Activated T-helper 17 cell treated with anti-CD3 and anti-CD28 coated beads, Interleukin-2, amount 50 U/mL, for 72 hours (primary cell): ENCODE data around the gene RIOK2. TPM values are rescaled to one million over a fixed set of nuclear protein-coding genes. Genes with fewer than 3 reads are reported as not detected.
"Not testable (repeated sequence)": the region's sequence is repeated elsewhere in the genome, so short reads cannot be mapped to it uniquely, and the experiment has no call there.

Experiments
- ATAC-seq: fragments of 150-1000 bp; cut with Tn5 transposase; replicated peaks from 2 replicates; pipeline ENCODE4 v1.10.0; 2021; ENCODE audit warnings: mild to moderate bottlenecking, moderate library complexity
- H3K27ac Mint-ChIP-seq: one replicate; pipeline ENCODE4 v1.8.0; 2022; ENCODE audit warnings: mixed read lengths
- H3K27me3 Mint-ChIP-seq: one replicate; pipeline ENCODE4 v1.8.0; 2022; ENCODE audit warnings: mixed read lengths
- H3K36me3 Mint-ChIP-seq: one replicate; pipeline ENCODE4 v1.8.0; 2022; ENCODE audit warnings: low read depth, mild to moderate bottlenecking, mixed read lengths
- H3K4me1 Mint-ChIP-seq: one replicate; pipeline ENCODE4 v1.8.0; 2022; ENCODE audit warnings: mixed read lengths
- H3K4me3 Mint-ChIP-seq: one replicate; pipeline ENCODE4 v1.8.0; 2022; ENCODE audit warnings: mild to moderate bottlenecking, mixed read lengths
- H3K9me3 Mint-ChIP-seq: one replicate; pipeline ENCODE4 v1.8.0; 2022; ENCODE audit warnings: mixed read lengths
- total RNA-seq, 2 donors: library from RNA; stranded (reverse); gene quantifications; one replicate each; pipeline ENCODE4 v1.2.3, GENCODE V29; 2022

RIOK2 gene
- total RNA-seq, 2 donors from 2014 or later = 23.2 to 26.5 TPM

DNA sequence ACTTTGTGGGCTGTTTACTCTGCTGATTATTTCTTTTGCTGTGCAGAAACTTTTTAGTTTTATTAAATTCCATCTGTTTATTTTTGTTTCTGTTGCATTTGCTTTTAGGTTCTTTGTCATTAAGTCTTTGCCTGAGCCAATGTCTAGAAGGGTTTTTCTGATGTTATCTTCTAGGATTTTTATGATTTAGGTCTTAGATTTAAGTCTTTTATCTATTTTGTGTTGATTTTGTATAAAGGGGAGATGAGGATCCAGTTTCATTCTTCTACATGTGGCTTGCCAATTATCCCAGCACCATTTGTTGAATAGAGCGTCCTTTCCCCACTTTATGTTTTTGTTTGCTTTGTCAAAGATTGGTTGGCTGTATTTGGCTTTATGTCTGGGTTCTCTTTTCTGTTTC is 6.5 kb upstream of the RIOK2 start:
- not testable (repeated sequence) for ATAC-seq, H3K4me3 Mint-ChIP-seq, H3K4me1 Mint-ChIP-seq, H3K27ac Mint-ChIP-seq, H3K27me3 Mint-ChIP-seq, H3K36me3 Mint-ChIP-seq
- H3K9me3 Mint-ChIP-seq = peaks cover 13% of the 10 kb centered on the region

DNA sequence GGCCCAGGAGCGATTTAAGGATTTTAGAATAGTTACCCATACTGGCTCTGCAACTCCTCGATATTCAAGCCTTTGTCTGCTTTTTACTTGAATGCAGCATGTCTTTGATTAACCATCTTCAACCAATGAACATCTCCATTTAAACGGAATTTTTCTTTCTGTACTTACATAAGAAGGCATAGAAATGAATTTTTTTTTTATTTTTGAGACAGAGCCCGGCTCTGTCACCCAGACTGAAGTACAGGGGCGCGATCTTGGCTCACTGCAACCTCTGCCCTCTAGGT is 825 bp upstream of the RIOK2 start:
- no peaks in the 10 kb centered on the region for H3K27me3 Mint-ChIP-seq
- no peak for ATAC-seq
- H3K4me1 Mint-ChIP-seq = peaks cover 24% of the 10 kb centered on the region
- peak overlapping the region; percentile 99 for H3K27ac Mint-ChIP-seq
- peaks cover 3% of the 10 kb centered on the region for H3K9me3 Mint-ChIP-seq
- peaks cover 40% of the 10 kb centered on the region for H3K36me3 Mint-ChIP-seq
- peak overlapping the region; percentile 89 for H3K4me3 Mint-ChIP-seq

- Mint-ChIP-seq H3K27ac (peak overlapping the region; percentile 99), H3K4me3 (peak overlapping the region; percentile 89), H3K27me3 (no peaks in the 10 kb centered on the region), H3K36me3 (peaks cover 52% of the 10 kb centered on the region), H3K9me3 (peaks cover 3% of the 10 kb centered on the region), H3K4me1 (peaks cover 29% of the 10 kb centered on the region)
- ATAC-seq = peak; percentile 28
These were observed 412 bp downstream of the RIOK2 start for GRCh38 chr5:97182571-97183099.

DNA sequence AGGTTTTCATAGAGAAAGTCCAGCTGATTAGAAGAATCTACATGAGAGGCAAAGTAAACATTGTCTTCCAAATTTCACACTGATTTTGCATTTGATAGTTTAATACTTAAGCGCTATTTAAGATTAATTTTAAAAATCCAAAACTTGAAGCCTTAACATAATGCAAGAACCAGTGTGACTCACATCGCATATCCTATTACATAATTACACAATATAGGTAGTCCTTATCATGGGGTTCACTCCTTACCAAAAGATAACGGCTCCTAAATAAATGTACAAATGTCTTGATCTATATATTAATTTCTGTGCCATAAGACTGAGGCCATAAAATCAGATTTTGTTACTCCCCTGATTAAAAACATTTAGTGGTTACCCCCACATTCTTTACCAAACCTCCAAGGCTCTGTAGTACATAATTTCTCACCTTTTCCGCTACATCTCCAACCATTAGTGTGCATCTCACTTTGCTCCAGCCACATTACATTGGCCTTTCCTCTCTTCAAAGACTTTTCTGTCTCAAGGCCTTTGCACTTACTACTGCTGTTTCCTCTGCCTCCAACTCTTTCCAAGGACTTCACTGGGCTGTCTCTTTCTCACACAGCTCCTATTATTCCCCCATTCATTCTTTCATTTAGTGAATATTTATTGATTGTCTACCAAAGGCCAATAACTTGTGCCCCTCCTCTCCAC is 1.0 kb downstream of the RIOK2 start:
- ATAC-seq = no peak
- Mint-ChIP-seq H3K9me3 (peaks cover 3% of the 10 kb centered on the region), H3K4me3 (peak overlapping the region; percentile 89), H3K27me3 (no peaks in the 10 kb centered on the region), H3K36me3 (peaks cover 58% of the 10 kb centered on the region), H3K27ac (peak overlapping the region; percentile 99), H3K4me1 (peaks cover 29% of the 10 kb centered on the region)

DNA sequence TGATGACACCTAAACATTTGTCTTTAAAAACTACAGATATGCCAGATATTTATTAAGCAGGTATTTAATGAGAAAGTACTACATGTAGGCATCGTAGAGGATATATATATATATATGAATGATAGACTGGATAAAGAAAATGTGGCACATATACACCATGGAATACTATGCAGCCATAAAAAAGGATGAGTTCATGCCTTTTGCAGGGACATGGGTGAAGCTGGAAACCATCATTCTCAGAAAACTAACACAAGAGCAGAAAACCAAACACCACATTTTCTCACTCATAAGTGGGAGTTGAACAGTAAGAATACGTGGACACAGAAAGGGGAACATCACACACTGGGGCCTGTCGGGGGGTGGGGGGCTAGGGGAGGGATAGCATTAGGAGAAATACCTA is 3.6 kb downstream of the RIOK2 start:
- not testable (repeated sequence) for H3K27me3 Mint-ChIP-seq, H3K9me3 Mint-ChIP-seq, H3K4me3 Mint-ChIP-seq, H3K27ac Mint-ChIP-seq, ATAC-seq
- H3K36me3 Mint-ChIP-seq = peaks cover 83% of the 10 kb centered on the region
- H3K4me1 Mint-ChIP-seq = peaks cover 26% of the 10 kb centered on the region

- Mint-ChIP-seq H3K9me3 (no peaks in the 10 kb centered on the region), H3K4me1 (peaks cover 25% of the 10 kb centered on the region), H3K27ac (peak overlapping the region; percentile 72), H3K4me3 (peak overlapping the region; percentile 7), H3K27me3 (no peaks in the 10 kb centered on the region), H3K36me3 (peaks cover 99% of the 10 kb centered on the region)
- peak; percentile 75 for ATAC-seq
These were observed 10.8 kb downstream of the RIOK2 start for GRCh38 chr5:97172227-97172626.

- ATAC-seq = peak; percentile 6
- Mint-ChIP-seq H3K27me3 (no peaks in the 10 kb centered on the region), H3K4me3 (peak overlapping the region; percentile 7), H3K36me3 (peaks cover 99% of the 10 kb centered on the region), H3K27ac (peak overlapping the region; percentile 72), H3K4me1 (peaks cover 25% of the 10 kb centered on the region), H3K9me3 (no peaks in the 10 kb centered on the region)
These were observed 11.3 kb downstream of the RIOK2 start for GRCh38 chr5:97171703-97172102.

DNA sequence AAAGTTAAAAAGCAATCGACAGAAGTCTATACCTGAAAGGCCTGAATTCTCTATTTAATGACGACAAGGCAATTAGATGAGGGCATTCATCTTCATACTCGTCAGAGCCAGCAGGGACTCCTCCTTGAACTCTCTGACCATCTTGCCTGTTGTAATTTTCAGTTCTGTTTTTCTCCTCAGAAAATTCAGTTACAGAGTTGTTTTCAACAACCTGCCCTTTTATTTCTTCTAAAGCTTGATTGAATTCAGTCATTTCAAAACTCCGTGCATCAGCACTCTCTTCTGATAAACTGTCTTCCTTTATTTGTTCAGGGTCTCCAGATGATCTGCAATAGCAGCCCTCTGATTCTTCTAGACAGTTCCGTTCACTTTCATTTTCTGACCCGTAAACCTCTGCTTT is 15.6 kb downstream of the RIOK2 start:
- Mint-ChIP-seq H3K27ac (peak overlapping the region; percentile 94), H3K4me3 (peak overlapping the region; percentile 80), H3K27me3 (no peaks in the 10 kb centered on the region), H3K9me3 (no peaks in the 10 kb centered on the region), H3K36me3 (peaks cover 96% of the 10 kb centered on the region), H3K4me1 (peaks cover 25% of the 10 kb centered on the region)
- ATAC-seq = peak; percentile 66

- no peaks in the 10 kb centered on the region for H3K27me3 Mint-ChIP-seq
These were observed 17.3 kb downstream of the RIOK2 start for GRCh38 chr5:97165726-97166125.

DNA sequence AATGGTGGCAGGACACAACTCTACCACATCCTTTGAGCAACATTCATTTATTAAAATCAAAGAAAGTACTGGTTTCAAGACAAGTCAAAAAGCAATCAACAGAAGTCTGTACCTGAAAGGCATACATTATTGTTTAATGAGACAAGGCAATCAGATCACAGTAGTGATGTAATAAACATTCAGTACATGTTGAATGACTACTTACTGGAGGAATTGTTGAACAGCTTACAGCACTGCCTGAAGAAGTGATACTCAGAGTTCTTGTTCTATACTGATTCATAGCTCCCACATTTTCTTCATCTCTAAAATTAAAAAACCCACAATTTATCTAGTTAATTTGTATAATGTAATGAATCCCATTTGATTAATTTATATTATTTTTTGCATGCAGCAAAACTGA is 18.2 kb downstream of the RIOK2 start:
- H3K27ac Mint-ChIP-seq = peak overlapping the region; percentile 79
- no peaks in the 10 kb centered on the region for H3K9me3 Mint-ChIP-seq
- peaks cover 12% of the 10 kb centered on the region for H3K4me1 Mint-ChIP-seq
- H3K36me3 Mint-ChIP-seq = peaks cover 96% of the 10 kb centered on the region
- no peaks in the 10 kb centered on the region for H3K27me3 Mint-ChIP-seq
- no peak overlapping the region for H3K4me3 Mint-ChIP-seq
- peak; percentile 72 for ATAC-seq

More at GRCh38 chr5:97165726-97166125, 17.3 kb downstream of the RIOK2 start:
- Mint-ChIP-seq H3K4me3 (no peak overlapping the region), H3K9me3 (no peaks in the 10 kb centered on the region), H3K27ac (peak overlapping the region; percentile 79), H3K4me1 (peaks cover 12% of the 10 kb centered on the region), H3K36me3 (peaks cover 96% of the 10 kb centered on the region)
- ATAC-seq = no peak

- H3K4me1 Mint-ChIP-seq = peaks cover 12% of the 10 kb centered on the region
- no peak overlapping the region for H3K27ac Mint-ChIP-seq
- no peak overlapping the region for H3K4me3 Mint-ChIP-seq
- peaks cover 88% of the 10 kb centered on the region for H3K36me3 Mint-ChIP-seq
- no peaks in the 10 kb centered on the region for H3K27me3 Mint-ChIP-seq
- H3K9me3 Mint-ChIP-seq = peaks cover under 1% of the 10 kb centered on the region
- ATAC-seq = no peak
These were observed 19.2 kb downstream of the RIOK2 start for GRCh38 chr5:97163790-97164285.

DNA sequence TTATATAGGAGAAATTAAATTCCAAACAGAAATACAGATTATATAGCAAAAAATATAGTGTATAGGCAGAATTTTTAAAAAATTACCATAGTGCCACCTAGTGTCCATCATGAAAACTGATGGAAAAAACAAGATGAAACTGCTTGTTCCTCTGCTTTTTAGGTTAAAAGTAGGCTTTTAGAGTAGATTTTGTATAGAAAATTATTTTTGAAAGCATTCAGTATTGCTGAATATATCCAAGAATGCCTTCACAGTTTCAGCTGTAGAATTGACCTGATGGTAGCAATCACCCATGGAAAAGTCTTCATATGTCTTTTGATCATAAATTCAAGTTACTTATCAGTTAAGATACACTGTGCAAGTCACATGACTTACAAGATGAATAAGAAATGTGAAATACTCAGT is 19.7 kb downstream of the RIOK2 start:
- Mint-ChIP-seq H3K4me1 (peaks cover 12% of the 10 kb centered on the region), H3K27ac (no peak overlapping the region), H3K9me3 (peaks cover 3% of the 10 kb centered on the region), H3K4me3 (no peak overlapping the region), H3K36me3 (peaks cover 83% of the 10 kb centered on the region), H3K27me3 (no peaks in the 10 kb centered on the region)
- no peak for ATAC-seq

GRCh38 chr5:97162045-97162444 is 21.0 kb downstream of the RIOK2 start:
- no peak overlapping the region for H3K4me3 Mint-ChIP-seq
- peaks cover 11% of the 10 kb centered on the region for H3K9me3 Mint-ChIP-seq
- no peaks in the 10 kb centered on the region for H3K27me3 Mint-ChIP-seq
- H3K27ac Mint-ChIP-seq = no peak overlapping the region
- peaks cover 70% of the 10 kb centered on the region for H3K36me3 Mint-ChIP-seq
- H3K4me1 Mint-ChIP-seq = peaks cover 5% of the 10 kb centered on the region
- ATAC-seq = no peak

GRCh38 chr5:97157689-97158088 is 25.4 kb downstream of the RIOK2 start:
- no peak for ATAC-seq
- no peak overlapping the region for H3K4me3 Mint-ChIP-seq
- H3K36me3 Mint-ChIP-seq = peaks cover 31% of the 10 kb centered on the region
- no peaks in the 10 kb centered on the region for H3K4me1 Mint-ChIP-seq
- H3K9me3 Mint-ChIP-seq = peaks cover 11% of the 10 kb centered on the region
- H3K27me3 Mint-ChIP-seq = no peaks in the 10 kb centered on the region
- H3K27ac Mint-ChIP-seq = no peak overlapping the region

DNA sequence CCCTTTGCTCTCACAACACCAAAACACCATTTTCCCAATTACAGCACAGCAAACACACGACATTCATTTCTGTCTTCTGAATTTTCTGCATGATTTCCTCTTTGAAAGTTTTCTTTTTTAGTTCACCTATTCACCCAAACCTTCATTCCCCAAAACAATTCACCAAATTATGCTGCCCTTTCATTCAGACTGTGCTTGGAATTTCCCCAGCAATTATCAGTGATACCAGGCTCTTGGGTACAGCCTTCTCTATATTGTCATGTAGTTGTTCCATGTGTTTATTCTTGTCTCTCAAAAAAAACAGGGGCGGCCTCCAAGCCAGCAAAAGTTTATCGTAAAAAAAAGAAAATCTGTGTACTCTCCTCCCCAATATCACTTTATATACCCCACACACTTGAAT is 31.7 kb downstream of the RIOK2 start:
- ATAC-seq = no peak

More for the DNA sequence above, 31.7 kb downstream of the RIOK2 start:
- Mint-ChIP-seq H3K4me3 (no peak overlapping the region), H3K9me3 (no peaks in the 10 kb centered on the region), H3K36me3 (no peaks in the 10 kb centered on the region), H3K27ac (no peak overlapping the region), H3K27me3 (no peaks in the 10 kb centered on the region), H3K4me1 (no peaks in the 10 kb centered on the region)
